RKO (cell line): ENCODE data around the gene ZNF490.

Experiments used
- DNase-seq: peaks from one replicate; pipeline ENCODE4 v3.0.0-alpha.2; 2016; ENCODE audit warnings: low spot score

Gene ZNF490

DNA sequence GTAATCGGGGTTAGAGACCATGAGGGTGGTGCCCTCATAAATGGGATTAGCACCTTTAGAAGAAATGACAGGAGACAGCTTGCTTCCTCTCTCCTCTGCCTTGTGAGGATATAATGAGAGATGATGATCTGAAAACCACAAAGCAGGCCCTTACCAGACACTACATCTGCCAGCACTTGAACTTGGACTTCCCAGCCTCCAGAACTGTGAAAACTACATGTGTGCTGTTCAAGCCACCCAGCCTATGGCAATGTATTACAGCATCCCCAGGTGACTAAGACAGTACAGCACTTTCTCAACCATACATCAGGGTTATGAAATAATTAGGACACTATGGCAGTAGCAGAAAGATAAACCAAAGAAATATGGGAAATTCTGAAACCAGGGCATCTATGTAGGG, 66.8 kb downstream of the ZNF490 start:
- DNase-seq, result peak; percentile 32
